Neural cell (in vitro differentiated cells): Measurements from ENCODE around the gene CLOCK. TPM values are rescaled to one million over a fixed set of nuclear protein-coding genes. Genes with fewer than 3 reads are reported as not detected.

Experiments used
- H2AFZ ChIP-seq: fragments of 200-600, 300-800 bp; sonication (generic), shearing (Covaris generic); 2 replicates; pipeline ENCODE4 v1.6.0; 2014; ENCODE audit warnings: low read depth, mild to moderate bottlenecking, antibody characterized with exemption, low read length, moderate library complexity
- H3F3A ChIP-seq: fragments of 200-600 bp; shearing (Covaris generic); 2 replicates; pipeline ENCODE4 v1.6.1; 2016; ENCODE audit warnings: mild to moderate bottlenecking, moderate library complexity, mixed read lengths, antibody characterized with exemption, low read length; ENCODE audit not compliant: insufficient read depth, poor library complexity, severe bottlenecking
- H3K27ac ChIP-seq: fragments of 200-600, 300-800 bp; sonication (generic), shearing (Covaris generic); 2 replicates; pipeline ENCODE4 v1.5.1; 2014; ENCODE audit warnings: mild to moderate bottlenecking, low read length, moderate library complexity
- H3K27me3 ChIP-seq: fragments of 300-800, 200-600 bp; sonication (generic), shearing (Covaris generic); 2 replicates; pipeline ENCODE4 v1.6.0; 2014; ENCODE audit warnings: mild to moderate bottlenecking, low read depth, low read length, moderate library complexity; ENCODE audit not compliant: insufficient read depth
- H3K36me3 ChIP-seq: fragments of 300-800, 200-600 bp; sonication (generic), shearing (Covaris generic); 2 replicates; pipeline ENCODE4 v1.5.1; 2014; ENCODE audit warnings: mild to moderate bottlenecking, antibody characterized with exemption, low read length, moderate library complexity; ENCODE audit not compliant: insufficient read depth
- H3K4me2 ChIP-seq: fragments of 300-800, 200-600 bp; sonication (generic), shearing (Covaris generic); 2 replicates; pipeline ENCODE4 v1.6.0; 2014; ENCODE audit warnings: mild to moderate bottlenecking, low read length
- H3K4me3 ChIP-seq: fragments of 300-800, 200-600 bp; sonication (generic), shearing (Covaris generic); 2 replicates; pipeline ENCODE4 v1.5.1; 2014; ENCODE audit warnings: mild to moderate bottlenecking, low read length, moderate library complexity
- H3K79me2 ChIP-seq: fragments of 200-600 bp; shearing (Covaris generic); replicated peaks from 2 replicates; pipeline ENCODE4 v1.6.0; 2014; ENCODE audit warnings: mild to moderate bottlenecking, low read length, moderate library complexity; ENCODE audit not compliant: insufficient read depth
- H3K9ac ChIP-seq: fragments of 300-800, 200-600 bp; sonication (generic), shearing (Covaris generic); 2 replicates; pipeline ENCODE4 v1.6.1; 2016; ENCODE audit warnings: mild to moderate bottlenecking, low read length, mixed read lengths
- H3K9me2 ChIP-seq: fragments of 200-600 bp; shearing (Covaris generic); 2 replicates; pipeline ENCODE4 v1.6.1; 2016; ENCODE audit warnings: mild to moderate bottlenecking, low read length, mixed read lengths; ENCODE audit not compliant: insufficient read depth
- H3K9me3 ChIP-seq: fragments of 200-600, 300-800 bp; sonication (generic), shearing (Covaris generic); 2 replicates; pipeline ENCODE4 v1.6.1; 2016; ENCODE audit warnings: mild to moderate bottlenecking, mixed run types, low read length, moderate library complexity, mixed read lengths
- H4K20me1 ChIP-seq: fragments of 200-600 bp; shearing (Covaris generic); 2 replicates; pipeline ENCODE4 v1.6.1; 2016; ENCODE audit warnings: mild to moderate bottlenecking, mixed run types; ENCODE audit not compliant: insufficient read depth
- EP300 ChIP-seq: fragments of 450-650 bp; conservative IDR thresholded peaks from 2 replicates; pipeline ENCODE4 v1.6.1; 2014; ENCODE audit warnings: antibody characterized with exemption, mild to moderate bottlenecking, moderate library complexity; ENCODE audit not compliant: poor library complexity, severe bottlenecking
- EZH2 ChIP-seq: fragments of 200-600, 300-800 bp; shearing (Covaris generic), sonication (generic); IDR thresholded peaks from 2 replicates; pipeline ENCODE4 v1.6.1; 2014; ENCODE audit warnings: antibody characterized with exemption, low read length, borderline replicate concordance, mild to moderate bottlenecking; ENCODE audit not compliant: insufficient read depth, poor library complexity, severe bottlenecking
- MXI1 ChIP-seq: fragments of 450-650 bp; conservative IDR thresholded peaks from 2 replicates; pipeline ENCODE4 v1.6.1; 2014; ENCODE audit warnings: antibody characterized with exemption, mild to moderate bottlenecking; ENCODE audit not compliant: poor library complexity, severe bottlenecking
- POLR2AphosphoS5 ChIP-seq: IDR thresholded peaks from 2 replicates; pipeline ENCODE4 v1.6.1; 2012
- RAD21 ChIP-seq: fragments of 450-650 bp; conservative IDR thresholded peaks from 2 replicates; pipeline ENCODE4 v1.6.1; 2014; ENCODE audit warnings: antibody characterized with exemption, mild to moderate bottlenecking, moderate library complexity
- SMC3 ChIP-seq: fragments of 450-650 bp; conservative IDR thresholded peaks from 2 replicates; pipeline ENCODE4 v1.6.1; 2014; ENCODE audit warnings: antibody characterized with exemption, mild to moderate bottlenecking, moderate library complexity; ENCODE audit not compliant: poor library complexity
- TAF1 ChIP-seq: IDR thresholded peaks from 2 replicates; pipeline ENCODE4 v1.6.1; 2012; ENCODE audit warnings: low read depth
- polyA plus RNA-seq: library from polyadenylated mRNA; depleted of rRNA; stranded (reverse); fragments of >200 nt; gene quantifications from 2 replicates; pipeline ENCODE4 v1.2.3, GENCODE V29; 2014
- TF ChIP-seq, protein P1 (sequence below): IDR thresholded peaks from 2 replicates; pipeline ENCODE4 v1.6.1; 2012; ENCODE audit warnings: borderline replicate concordance
- TF ChIP-seq, protein P2 (sequence below): fragments of 450-650 bp; IDR thresholded peaks from 2 replicates; pipeline ENCODE4 v1.5.1; 2014; ENCODE audit warnings: antibody characterized with exemption, mild to moderate bottlenecking, moderate library complexity; ENCODE audit not compliant: poor library complexity, severe bottlenecking

Gene CLOCK
- polyA plus RNA-seq, 1 donor from 2014 or later, result 8.7 TPM

DNA sequence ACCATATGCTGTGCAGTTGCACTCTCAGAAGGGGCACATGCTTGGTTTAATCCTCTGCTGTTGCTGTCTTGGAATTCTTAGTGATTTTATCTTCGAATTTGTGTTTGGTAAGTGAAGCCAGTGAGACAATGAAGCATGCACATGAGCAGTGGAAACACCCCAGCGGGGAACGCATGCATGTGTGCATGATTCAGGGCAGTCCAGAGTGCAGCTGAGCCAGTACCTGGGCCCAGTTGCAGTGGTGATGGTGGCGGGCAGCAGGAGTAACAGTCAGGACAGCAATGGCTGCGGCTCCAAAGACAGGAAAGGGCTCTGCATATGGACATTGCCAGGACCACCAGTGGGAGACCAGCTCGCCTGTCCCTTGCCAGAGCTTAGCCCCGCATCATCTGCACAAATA, 165.2 kb downstream of the CLOCK start:
- Histone ChIP-seq H4K20me1 (no peaks in the 10 kb centered on the region), H3K27me3 (no peaks in the 10 kb centered on the region), H3K9me2 (no peaks in the 10 kb centered on the region), H2AFZ (no peak overlapping the region), H3K36me3 (no peaks in the 10 kb centered on the region), H3K4me2 (no peak overlapping the region), H3K9ac (no peak overlapping the region), H3K4me3 (no peak overlapping the region), H3K9me3 (no peaks in the 10 kb centered on the region), H3F3A (no peaks in the 10 kb centered on the region), H3K27ac (no peak overlapping the region), H3K79me2 (no peaks in the 10 kb centered on the region)
- TF ChIP-seq, protein P1, sequence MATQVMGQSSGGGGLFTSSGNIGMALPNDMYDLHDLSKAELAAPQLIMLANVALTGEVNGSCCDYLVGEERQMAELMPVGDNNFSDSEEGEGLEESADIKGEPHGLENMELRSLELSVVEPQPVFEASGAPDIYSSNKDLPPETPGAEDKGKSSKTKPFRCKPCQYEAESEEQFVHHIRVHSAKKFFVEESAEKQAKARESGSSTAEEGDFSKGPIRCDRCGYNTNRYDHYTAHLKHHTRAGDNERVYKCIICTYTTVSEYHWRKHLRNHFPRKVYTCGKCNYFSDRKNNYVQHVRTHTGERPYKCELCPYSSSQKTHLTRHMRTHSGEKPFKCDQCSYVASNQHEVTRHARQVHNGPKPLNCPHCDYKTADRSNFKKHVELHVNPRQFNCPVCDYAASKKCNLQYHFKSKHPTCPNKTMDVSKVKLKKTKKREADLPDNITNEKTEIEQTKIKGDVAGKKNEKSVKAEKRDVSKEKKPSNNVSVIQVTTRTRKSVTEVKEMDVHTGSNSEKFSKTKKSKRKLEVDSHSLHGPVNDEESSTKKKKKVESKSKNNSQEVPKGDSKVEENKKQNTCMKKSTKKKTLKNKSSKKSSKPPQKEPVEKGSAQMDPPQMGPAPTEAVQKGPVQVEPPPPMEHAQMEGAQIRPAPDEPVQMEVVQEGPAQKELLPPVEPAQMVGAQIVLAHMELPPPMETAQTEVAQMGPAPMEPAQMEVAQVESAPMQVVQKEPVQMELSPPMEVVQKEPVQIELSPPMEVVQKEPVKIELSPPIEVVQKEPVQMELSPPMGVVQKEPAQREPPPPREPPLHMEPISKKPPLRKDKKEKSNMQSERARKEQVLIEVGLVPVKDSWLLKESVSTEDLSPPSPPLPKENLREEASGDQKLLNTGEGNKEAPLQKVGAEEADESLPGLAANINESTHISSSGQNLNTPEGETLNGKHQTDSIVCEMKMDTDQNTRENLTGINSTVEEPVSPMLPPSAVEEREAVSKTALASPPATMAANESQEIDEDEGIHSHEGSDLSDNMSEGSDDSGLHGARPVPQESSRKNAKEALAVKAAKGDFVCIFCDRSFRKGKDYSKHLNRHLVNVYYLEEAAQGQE, result no peak
- TF ChIP-seq, protein P2, sequence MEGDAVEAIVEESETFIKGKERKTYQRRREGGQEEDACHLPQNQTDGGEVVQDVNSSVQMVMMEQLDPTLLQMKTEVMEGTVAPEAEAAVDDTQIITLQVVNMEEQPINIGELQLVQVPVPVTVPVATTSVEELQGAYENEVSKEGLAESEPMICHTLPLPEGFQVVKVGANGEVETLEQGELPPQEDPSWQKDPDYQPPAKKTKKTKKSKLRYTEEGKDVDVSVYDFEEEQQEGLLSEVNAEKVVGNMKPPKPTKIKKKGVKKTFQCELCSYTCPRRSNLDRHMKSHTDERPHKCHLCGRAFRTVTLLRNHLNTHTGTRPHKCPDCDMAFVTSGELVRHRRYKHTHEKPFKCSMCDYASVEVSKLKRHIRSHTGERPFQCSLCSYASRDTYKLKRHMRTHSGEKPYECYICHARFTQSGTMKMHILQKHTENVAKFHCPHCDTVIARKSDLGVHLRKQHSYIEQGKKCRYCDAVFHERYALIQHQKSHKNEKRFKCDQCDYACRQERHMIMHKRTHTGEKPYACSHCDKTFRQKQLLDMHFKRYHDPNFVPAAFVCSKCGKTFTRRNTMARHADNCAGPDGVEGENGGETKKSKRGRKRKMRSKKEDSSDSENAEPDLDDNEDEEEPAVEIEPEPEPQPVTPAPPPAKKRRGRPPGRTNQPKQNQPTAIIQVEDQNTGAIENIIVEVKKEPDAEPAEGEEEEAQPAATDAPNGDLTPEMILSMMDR, result no peak
- TF ChIP-seq EP300, result no peak
- no peak for TF ChIP-seq SMC3
- no peak for TF ChIP-seq POLR2AphosphoS5
- TF ChIP-seq RAD21, result no peak
- TF ChIP-seq MXI1, result no peak
- TF ChIP-seq EZH2, result no peak
- no peak for TF ChIP-seq TAF1

GRCh38 chr4:55380576-55380975, 166.1 kb downstream of the CLOCK start:
- Histone ChIP-seq H3K27me3 (no peaks in the 10 kb centered on the region), H3K9ac (no peak overlapping the region), H3K4me3 (no peak overlapping the region), H4K20me1 (no peaks in the 10 kb centered on the region), H3F3A (no peaks in the 10 kb centered on the region), H3K9me2 (no peaks in the 10 kb centered on the region), H3K9me3 (no peaks in the 10 kb centered on the region), H3K27ac (no peak overlapping the region), H3K4me2 (no peak overlapping the region), H2AFZ (no peak overlapping the region), H3K36me3 (no peaks in the 10 kb centered on the region), H3K79me2 (no peaks in the 10 kb centered on the region)
- TF ChIP-seq RAD21 (no peak), TAF1 (no peak), EP300 (no peak), POLR2AphosphoS5 (no peak), MXI1 (no peak), EZH2 (no peak), SMC3 (no peak)
- TF ChIP-seq, protein P1, result no peak
- TF ChIP-seq, protein P2, result no peak
